SK-N-SH (cell line): ENCODE results near the gene SLC22A4. TPM values are rescaled to one million over a fixed set of nuclear protein-coding genes. Genes with fewer than 3 reads are reported as not detected.

Experiments used
- CTCF ChIA-PET: fragments of 300-600, 350-600 bp; formaldehyde crosslinking; extraction: SDS; loops from one replicate; lab custom pipeline; 2021; lab: Yijun Ruan, JAX
- POLR2A ChIA-PET: fragments of 350-600 bp; sonication (Branson Sonifier 250); formaldehyde crosslinking; extraction: SDS; loops from one replicate; lab custom pipeline; 2020; ENCODE audit warnings: antibody characterized with exemption, inconsistent platforms; lab: Yijun Ruan, JAX
- DNase-seq: peaks from one replicate; pipeline ENCODE4 v3.0.0; 2012
- H2AFZ ChIP-seq: fragments of 200-600 bp; sonication (generic); 2 replicates; pipeline ENCODE4 v1.8.1; 2016; ENCODE audit warnings: antibody characterized with exemption, mild to moderate bottlenecking, low read depth
- H3F3A ChIP-seq: fragments of 200-600 bp; sonication (generic); replicated peaks from 2 replicates; pipeline ENCODE3; 2016; ENCODE audit warnings: antibody characterized with exemption, mild to moderate bottlenecking; ENCODE audit not compliant: insufficient read depth
- H3K27ac ChIP-seq, 2 experiments: fragments of 200-500 bp in 1 of 2; fragments of 200-600 bp in 1 of 2; sonication (Bioruptor generic) in 1 of 2; sonication (generic), shearing (Covaris generic) in 1 of 2; 2 replicates each; pipeline versions ENCODE4 v1.5.1 to v1.6.1; 2014 to 2016; ENCODE audit warnings: low read depth in 2 of 2, inconsistent platforms in 1 of 2, low read length in 1 of 2, mild to moderate bottlenecking in 1 of 2, mixed read lengths in 1 of 2
- H3K27me3 ChIP-seq: fragments of 200-600 bp; sonication (generic), shearing (Covaris generic); 2 replicates; pipeline ENCODE4 v1.6.1; 2016; ENCODE audit warnings: mixed run types; ENCODE audit not compliant: insufficient read depth
- H3K36me3 ChIP-seq, 2 experiments: fragments of 200-500 bp in 1 of 2; fragments of 200-600 bp in 1 of 2; sonication (Bioruptor generic) in 1 of 2; sonication (generic) in 1 of 2; replicated peaks in 1 of 2; 2 replicates each; pipeline versions ENCODE3 to v1.5.1; 2014 to 2016; ENCODE audit warnings: low read length in 1 of 2, mild to moderate bottlenecking in 1 of 2; ENCODE audit not compliant: insufficient read depth in 2 of 2, control insufficient read depth in 1 of 2
- H3K4me1 ChIP-seq, 2 experiments: fragments of 200-500 bp in 1 of 2; fragments of 200-600 bp in 1 of 2; sonication (Bioruptor generic) in 1 of 2; sonication (generic), shearing (Covaris generic) in 1 of 2; 2 replicates each; pipeline versions ENCODE4 v1.5.1 to v1.6.1; 2014 to 2016; ENCODE audit warnings: low read depth in 1 of 2, low read length in 1 of 2, mixed run types in 1 of 2; ENCODE audit not compliant: insufficient read depth in 2 of 2, control insufficient read depth in 1 of 2
- H3K4me2 ChIP-seq: fragments of 200-600 bp; sonication (generic), shearing (Covaris generic); 2 replicates; pipeline ENCODE4 v1.6.1; 2017; ENCODE audit warnings: mixed run types
- H3K4me3 ChIP-seq, 2 experiments: fragments of 200-500 bp in 1 of 2; fragments of 200-600 bp in 1 of 2; sonication (Bioruptor generic) in 1 of 2; sonication (generic), shearing (Covaris generic) in 1 of 2; 2 replicates each; pipeline versions ENCODE4 v1.5.1 to v1.8.1; 2014 to 2016; ENCODE audit warnings: low read depth in 2 of 2, inconsistent platforms in 1 of 2, low read length in 1 of 2, mild to moderate bottlenecking in 1 of 2, mixed read lengths in 1 of 2, moderate library complexity in 1 of 2
- H3K79me2 ChIP-seq: fragments of 200-600 bp; sonication (generic); 2 replicates; pipeline ENCODE4 v1.8.1; 2017; ENCODE audit warnings: mild to moderate bottlenecking; ENCODE audit not compliant: insufficient read depth
- H3K9ac ChIP-seq: fragments of 200-600 bp; sonication (generic); 2 replicates; pipeline ENCODE4 v1.6.1; 2017; ENCODE audit warnings: mixed run types
- H3K9me2 ChIP-seq: fragments of 200-600 bp; sonication (generic); 2 replicates; pipeline ENCODE4 v1.6.1; 2017; ENCODE audit warnings: mixed run types
- H3K9me3 ChIP-seq: fragments of 200-600 bp; sonication (generic); 2 replicates; pipeline ENCODE4 v1.6.1; 2017; ENCODE audit warnings: mixed run types, mild to moderate bottlenecking, moderate library complexity
- H4K20me1 ChIP-seq: fragments of 200-600 bp; sonication (generic); 2 replicates; pipeline ENCODE4 v1.6.1; 2017; ENCODE audit warnings: mild to moderate bottlenecking, mixed run types; ENCODE audit not compliant: insufficient read depth
- CHD2 ChIP-seq: fragments of 150-350 bp; IDR thresholded peaks from 2 replicates; pipeline ENCODE4 v1.6.1; 2018; ENCODE audit warnings: low read length; ENCODE audit not compliant: partially characterized antibody
- EP300 ChIP-seq, 2 experiments: IDR thresholded peaks; 2 replicates each; pipeline versions ENCODE4 v1.4.0 to v1.6.1; 2012; ENCODE audit warnings: borderline replicate concordance in 1 of 2, low read depth in 1 of 2, low read length in 1 of 2
- EZH2phosphoT487 ChIP-seq: fragments of 200-600 bp; sonication (generic); IDR thresholded peaks from 2 replicates; pipeline ENCODE4 v1.6.1; 2017; ENCODE audit warnings: low read depth, mixed run types, mild to moderate bottlenecking, antibody characterized with exemption, moderate library complexity, borderline replicate concordance
- FOXJ3 ChIP-seq: sonication (generic); formaldehyde crosslinking; IDR thresholded peaks from 2 replicates; pipeline ENCODE4 v1.5.1; 2020; ENCODE audit warnings: mild to moderate bottlenecking, missing genetic modification reagents
- GATA2 ChIP-seq: sonication (generic); formaldehyde crosslinking; IDR thresholded peaks from 2 replicates; pipeline ENCODE4 v1.5.0; 2020; ENCODE audit warnings: mild to moderate bottlenecking, missing genetic modification reagents
- JUND ChIP-seq: IDR thresholded peaks from 2 replicates; pipeline ENCODE4 v1.4.0; 2012
- MEF2A ChIP-seq: IDR thresholded peaks from 2 replicates; pipeline ENCODE4 v1.4.0; 2012; ENCODE audit warnings: low read depth, borderline replicate concordance
- MXI1 ChIP-seq: IDR thresholded peaks from 2 replicates; pipeline ENCODE4 v1.6.1; 2012; ENCODE audit warnings: mild to moderate bottlenecking, low read depth, low read length, improper control_type of control experiment
- NFIC ChIP-seq: IDR thresholded peaks from 2 replicates; pipeline ENCODE4 v1.4.0; 2012; ENCODE audit warnings: borderline replicate concordance
- PBX3 ChIP-seq: IDR thresholded peaks from 2 replicates; pipeline ENCODE4; 2012
- POLR2AphosphoS5 ChIP-seq: IDR thresholded peaks from 2 replicates; pipeline ENCODE4 v1.6.1; 2012; ENCODE audit warnings: low read depth, low read length
- RCOR1 ChIP-seq: fragments of 150-350 bp; IDR thresholded peaks from 2 replicates; pipeline ENCODE4 v1.6.1; 2017; ENCODE audit warnings: antibody characterized with exemption, low read length
- SIN3A ChIP-seq: IDR thresholded peaks from 2 replicates; pipeline ENCODE4 v1.6.1; 2012; ENCODE audit warnings: low read depth, mild to moderate bottlenecking, low read length, moderate library complexity, borderline replicate concordance
- TAF1 ChIP-seq: IDR thresholded peaks from 2 replicates; pipeline ENCODE4 v1.6.1; 2012; ENCODE audit warnings: low read depth, mild to moderate bottlenecking, low read length, moderate library complexity, borderline replicate concordance
- TCF12 ChIP-seq: IDR thresholded peaks from 2 replicates; pipeline ENCODE4 v1.4.0; 2012
- TEAD4 ChIP-seq: IDR thresholded peaks from 2 replicates; pipeline ENCODE4 v1.4.0; 2012; ENCODE audit warnings: mild to moderate bottlenecking, borderline replicate concordance; ENCODE audit not compliant: insufficient read depth
- USF1 ChIP-seq: IDR thresholded peaks from 2 replicates; pipeline ENCODE4 v1.4.0; 2012; ENCODE audit warnings: low read depth, borderline replicate concordance
- USF2 ChIP-seq: fragments of 150-350 bp; IDR thresholded peaks from 2 replicates; pipeline ENCODE4 v1.6.1; 2017; ENCODE audit warnings: antibody characterized with exemption, low read length, low read depth, borderline replicate concordance
- ZBTB33 ChIP-seq: IDR thresholded peaks from 2 replicates; pipeline ENCODE4 v1.4.0; 2012; ENCODE audit warnings: low read depth, borderline replicate concordance
- WGBS: methylation state at CpG from one replicate; pipeline ENCODE4 v1.1.6; 2017; ENCODE audit warnings: low lambda C conversion rate; 5-methylcytosine and 5-hydroxymethylcytosine counted together
- polyA plus RNA-seq, 3 experiments: library from polyadenylated mRNA; depleted of rRNA; stranded (reverse); fragments of >200 nt; gene quantifications; 2 replicates each; pipeline ENCODE4 v1.2.3, GENCODE V29; 2012

SLC22A4 gene
- polyA plus RNA-seq, 1 of the 3 experiments (the other 2 are of a cell fraction), result 3.3 TPM

GRCh38 chr5:132327252-132327955, 33.2 kb downstream of the SLC22A4 start:
- peak; percentile 33 for DNase-seq
- H3K4me2 ChIP-seq, result no peak overlapping the region; the same call in 1 of the 2 replicates
- no peak overlapping the region for H2AFZ ChIP-seq
- H3K27ac ChIP-seq, result peak overlapping the region; percentile 24 to 72; a peak in 3 of 4 replicates
- no peaks in the 10 kb centered on the region for H4K20me1 ChIP-seq
- ChIA-PET CTCF (interaction anchor here (0.6 to 1.2 kb wide), 3 partner anchors 20 to 253 kb away, joined by 3 to 4 read pairs (median 3); no protein-coding TSS in a partner anchor), POLR2A (interaction anchor here (0.9 kb wide), 1 partner anchor 12 kb away, joined by 3 read pairs; no protein-coding TSS in a partner anchor)
- no peaks in the 10 kb centered on the region for H3K79me2 ChIP-seq
- no peaks in the 10 kb centered on the region for H3K27me3 ChIP-seq
- no peaks in the 10 kb centered on the region for H3K9me2 ChIP-seq
- peaks cover 8% of the 10 kb centered on the region for H3F3A ChIP-seq
- peaks cover 0 to 12% of the 10 kb centered on the region in 2 experiments for H3K36me3 ChIP-seq
- H3K4me1 ChIP-seq, result peaks cover 0 to 12% of the 10 kb centered on the region in 2 experiments; a peak in 2 of 4 replicates
- H3K4me3 ChIP-seq, result no peak overlapping the region
- H3K9ac ChIP-seq, result no peak overlapping the region
- TF ChIP-seq JUND (no peak), GATA2 (CRISPR knock-in tag) (no peak), PBX3 (peak; percentile 51; the same call in 1 of the 2 replicates), POLR2AphosphoS5 (no peak), TEAD4 (no peak), USF2 (no peak), EP300 (IDR thresholded peaks at IDR 0.05; ENCODE audit: borderline replicate concordance in 1 of 2, low read depth in 1 of 2, low read length in 1 of 2) (0 out of 4 replicates have a peak, but pooled peaks of 1 of the 2 experiments have one; percentile 9), SIN3A (no peak), TAF1 (no peak), EZH2phosphoT487 (no peak), USF1 (no peak), RCOR1 (peak; percentile 63; the same call in 1 of the 2 replicates), TCF12 (peak; percentile 80), ZBTB33 (no peak), NFIC (peak; percentile 68), FOXJ3 (no peak), MXI1 (no peak), CHD2 (peak; percentile 8), MEF2A (no peak)
- WGBS, result 54% methylated on average over 2 of the region's 2 CpGs
- H3K9me3 ChIP-seq, result no peaks in the 10 kb centered on the region
